Measurements from ENCODE around the gene BLZF1.

BLZF1 gene

DNA sequence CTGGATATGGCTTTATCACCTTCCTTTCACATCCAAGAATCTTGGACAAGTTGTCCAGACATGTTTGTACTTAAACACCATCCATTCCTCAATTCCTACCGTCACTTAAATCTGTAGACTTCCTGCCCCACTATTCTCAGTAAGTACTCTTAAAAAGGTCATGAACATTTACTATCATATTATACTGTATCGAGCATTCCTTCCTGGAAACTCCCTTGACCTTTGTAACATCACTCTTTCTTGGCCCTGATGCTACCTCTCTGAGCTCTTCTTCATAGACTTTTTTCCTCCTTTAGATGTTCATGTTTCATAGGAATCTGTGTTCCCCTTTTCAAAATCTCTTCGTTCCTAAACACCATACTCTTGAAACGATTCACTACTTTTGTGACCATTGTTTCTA lies 15.5 kb downstream of the BLZF1 start:
- Histone ChIP-seq H3K27me3 (ENCODE audit: control insufficient read depth, low read length) (no peaks in the 10 kb centered on the region), H3F3A (ENCODE audit: control insufficient read depth, insufficient read depth) (no peaks in the 10 kb centered on the region), H3K9me3 (ENCODE audit: control insufficient read depth, insufficient read depth, low read length) (no peaks in the 10 kb centered on the region), H3K4me3 (ENCODE audit: low read length) (no peak overlapping the region), H3K79me2 (ENCODE audit: control insufficient read depth, low read length) (no peaks in the 10 kb centered on the region), H4K20me1 (ENCODE audit: control insufficient read depth, insufficient read depth, low read depth, low read length) (no peaks in the 10 kb centered on the region), H3K36me3 (ENCODE audit: control insufficient read depth, low read length) (peaks cover 26% of the 10 kb centered on the region), H3K9me2 (replicated peaks; ENCODE audit: control insufficient read depth, low read length) (no peaks in the 10 kb centered on the region), H3K4me1 (ENCODE audit: control insufficient read depth, low read length) (no peaks in the 10 kb centered on the region), H3K4me2 (ENCODE audit: low read length) (no peak overlapping the region), H3K27ac (ENCODE audit: low read depth, low read length) (no peak overlapping the region)
- no peak for TF ChIP-seq EZH2phosphoT487 (IDR thresholded peaks at IDR 0.05; ENCODE audit: borderline replicate concordance, low read length)
- TF ChIP-seq, protein P1, sequence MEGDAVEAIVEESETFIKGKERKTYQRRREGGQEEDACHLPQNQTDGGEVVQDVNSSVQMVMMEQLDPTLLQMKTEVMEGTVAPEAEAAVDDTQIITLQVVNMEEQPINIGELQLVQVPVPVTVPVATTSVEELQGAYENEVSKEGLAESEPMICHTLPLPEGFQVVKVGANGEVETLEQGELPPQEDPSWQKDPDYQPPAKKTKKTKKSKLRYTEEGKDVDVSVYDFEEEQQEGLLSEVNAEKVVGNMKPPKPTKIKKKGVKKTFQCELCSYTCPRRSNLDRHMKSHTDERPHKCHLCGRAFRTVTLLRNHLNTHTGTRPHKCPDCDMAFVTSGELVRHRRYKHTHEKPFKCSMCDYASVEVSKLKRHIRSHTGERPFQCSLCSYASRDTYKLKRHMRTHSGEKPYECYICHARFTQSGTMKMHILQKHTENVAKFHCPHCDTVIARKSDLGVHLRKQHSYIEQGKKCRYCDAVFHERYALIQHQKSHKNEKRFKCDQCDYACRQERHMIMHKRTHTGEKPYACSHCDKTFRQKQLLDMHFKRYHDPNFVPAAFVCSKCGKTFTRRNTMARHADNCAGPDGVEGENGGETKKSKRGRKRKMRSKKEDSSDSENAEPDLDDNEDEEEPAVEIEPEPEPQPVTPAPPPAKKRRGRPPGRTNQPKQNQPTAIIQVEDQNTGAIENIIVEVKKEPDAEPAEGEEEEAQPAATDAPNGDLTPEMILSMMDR (IDR thresholded peaks at IDR 0.05; ENCODE audit: low read depth, low read length, poor library complexity, severe bottlenecking), result no peak

DNA sequence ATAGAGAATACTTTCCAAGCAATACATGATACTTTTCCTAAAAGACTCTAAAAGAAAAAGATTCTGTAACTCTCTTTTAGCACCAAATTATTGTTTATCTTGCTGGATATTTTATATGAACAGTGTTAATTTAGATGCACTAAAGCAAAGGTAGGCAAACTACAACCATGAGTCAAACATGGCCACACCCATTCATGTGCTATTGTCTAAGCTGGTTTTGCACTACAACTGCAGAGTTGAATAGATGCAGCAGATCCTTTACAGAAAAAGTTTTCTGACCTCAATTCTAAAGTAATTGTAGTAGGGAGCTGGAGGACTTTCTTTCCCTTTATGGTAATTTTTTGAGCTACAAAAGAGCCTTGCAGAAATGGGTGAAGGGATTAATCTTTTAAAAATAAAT lies 19.4 kb downstream of the BLZF1 start:
- no peak overlapping the region for H3K4me2 ChIP-seq (ENCODE audit: low read length)
- H3K79me2 ChIP-seq (ENCODE audit: control insufficient read depth, low read length), result no peaks in the 10 kb centered on the region
- H3F3A ChIP-seq (ENCODE audit: control insufficient read depth, insufficient read depth), result no peaks in the 10 kb centered on the region
- TF ChIP-seq, protein P1 (IDR thresholded peaks at IDR 0.05; ENCODE audit: low read depth, low read length, poor library complexity, severe bottlenecking), result no peak
- TF ChIP-seq EZH2phosphoT487 (IDR thresholded peaks at IDR 0.05; ENCODE audit: borderline replicate concordance, low read length), result no peak
- H3K4me1 ChIP-seq (ENCODE audit: control insufficient read depth, low read length), result no peaks in the 10 kb centered on the region
- no peaks in the 10 kb centered on the region for H3K9me2 ChIP-seq (replicated peaks; ENCODE audit: control insufficient read depth, low read length)
- H3K27ac ChIP-seq (ENCODE audit: low read depth, low read length), result no peak overlapping the region
- no peaks in the 10 kb centered on the region for H3K27me3 ChIP-seq (ENCODE audit: control insufficient read depth, low read length)
- H3K4me3 ChIP-seq (ENCODE audit: low read length), result no peak overlapping the region
- H3K36me3 ChIP-seq (ENCODE audit: control insufficient read depth, low read length), result peaks cover 26% of the 10 kb centered on the region
- no peaks in the 10 kb centered on the region for H3K9me3 ChIP-seq (ENCODE audit: control insufficient read depth, insufficient read depth, low read length)
- no peaks in the 10 kb centered on the region for H4K20me1 ChIP-seq (ENCODE audit: control insufficient read depth, insufficient read depth, low read depth, low read length)

DNA sequence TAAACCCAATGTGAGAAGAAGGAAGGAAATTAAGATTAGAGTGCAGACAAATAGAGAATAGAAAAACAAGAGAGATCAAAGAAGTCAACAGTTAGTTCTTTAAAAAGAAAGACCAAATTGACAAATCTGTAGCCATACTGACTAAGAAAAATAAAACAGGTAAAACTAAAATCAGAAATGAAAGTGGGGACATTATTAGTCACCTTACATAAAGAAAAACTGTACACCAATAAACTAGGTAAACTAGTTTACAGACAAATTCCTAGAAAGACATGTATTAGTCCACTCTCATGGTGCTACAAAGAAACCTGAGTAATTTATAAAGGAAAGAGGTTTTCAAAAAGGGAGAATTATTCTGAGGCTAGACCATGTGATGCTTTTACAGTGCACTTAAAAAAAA lies 22.3 kb downstream of the BLZF1 start:
- no peak for TF ChIP-seq EZH2phosphoT487 (IDR thresholded peaks at IDR 0.05; ENCODE audit: borderline replicate concordance, low read length)
- TF ChIP-seq, protein P1 (IDR thresholded peaks at IDR 0.05; ENCODE audit: low read depth, low read length, poor library complexity, severe bottlenecking), result no peak
- Histone ChIP-seq H3K9me3 (ENCODE audit: control insufficient read depth, insufficient read depth, low read length) (no peaks in the 10 kb centered on the region), H3F3A (ENCODE audit: control insufficient read depth, insufficient read depth) (no peaks in the 10 kb centered on the region), H3K79me2 (ENCODE audit: control insufficient read depth, low read length) (no peaks in the 10 kb centered on the region), H3K27ac (ENCODE audit: low read depth, low read length) (no peak overlapping the region), H3K4me1 (ENCODE audit: control insufficient read depth, low read length) (no peaks in the 10 kb centered on the region), H3K27me3 (ENCODE audit: control insufficient read depth, low read length) (no peaks in the 10 kb centered on the region), H3K4me3 (ENCODE audit: low read length) (no peak overlapping the region), H4K20me1 (ENCODE audit: control insufficient read depth, insufficient read depth, low read depth, low read length) (no peaks in the 10 kb centered on the region), H3K4me2 (ENCODE audit: low read length) (no peak overlapping the region), H3K9me2 (replicated peaks; ENCODE audit: control insufficient read depth, low read length) (no peaks in the 10 kb centered on the region), H3K36me3 (ENCODE audit: control insufficient read depth, low read length) (peaks cover 22% of the 10 kb centered on the region)

DNA sequence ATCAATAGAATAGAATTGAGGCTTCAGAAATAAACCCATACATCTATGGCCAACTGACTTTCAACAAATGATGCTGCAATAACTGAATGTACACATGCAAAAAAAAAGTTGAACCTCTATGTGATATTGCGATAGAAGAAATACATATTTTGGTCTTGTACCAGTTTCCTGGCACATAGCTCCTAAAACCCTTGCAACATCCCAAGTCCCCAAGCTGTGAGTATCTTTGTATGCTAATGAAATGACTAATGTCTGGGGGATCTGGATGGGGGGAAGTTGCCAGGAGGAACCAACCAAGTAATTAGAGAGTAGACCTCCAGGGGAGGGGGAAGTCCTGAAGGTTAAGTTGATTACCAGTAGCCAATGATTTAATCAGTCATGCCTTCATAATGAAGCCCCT lies 24.4 kb downstream of the BLZF1 start:
- TF ChIP-seq, protein P1 (IDR thresholded peaks at IDR 0.05; ENCODE audit: low read depth, low read length, poor library complexity, severe bottlenecking), result no peak
- no peak for TF ChIP-seq EZH2phosphoT487 (IDR thresholded peaks at IDR 0.05; ENCODE audit: borderline replicate concordance, low read length)
- no peak overlapping the region for H3K27ac ChIP-seq (ENCODE audit: low read depth, low read length)
- H3K36me3 ChIP-seq (ENCODE audit: control insufficient read depth, low read length), result peaks cover 12% of the 10 kb centered on the region
- no peaks in the 10 kb centered on the region for H3K27me3 ChIP-seq (ENCODE audit: control insufficient read depth, low read length)
- no peaks in the 10 kb centered on the region for H3K9me2 ChIP-seq (replicated peaks; ENCODE audit: control insufficient read depth, low read length)
- no peak overlapping the region for H3K4me3 ChIP-seq (ENCODE audit: low read length)
- no peak overlapping the region for H3K4me2 ChIP-seq (ENCODE audit: low read length)
- no peaks in the 10 kb centered on the region for H4K20me1 ChIP-seq (ENCODE audit: control insufficient read depth, insufficient read depth, low read depth, low read length)
- no peaks in the 10 kb centered on the region for H3F3A ChIP-seq (ENCODE audit: control insufficient read depth, insufficient read depth)
- no peaks in the 10 kb centered on the region for H3K79me2 ChIP-seq (ENCODE audit: control insufficient read depth, low read length)
- no peaks in the 10 kb centered on the region for H3K9me3 ChIP-seq (ENCODE audit: control insufficient read depth, insufficient read depth, low read length)
- H3K4me1 ChIP-seq (ENCODE audit: control insufficient read depth, low read length), result no peaks in the 10 kb centered on the region
